NCI-H526 (cell line): ENCODE measurements around the gene DGKD.

ENCODE experiments used
- DNase-seq, 2 experiments: peaks; one replicate each; lab custom pipeline; 2025; lab: John Stamatoyannopoulos, UW

The DGKD gene

DNA sequence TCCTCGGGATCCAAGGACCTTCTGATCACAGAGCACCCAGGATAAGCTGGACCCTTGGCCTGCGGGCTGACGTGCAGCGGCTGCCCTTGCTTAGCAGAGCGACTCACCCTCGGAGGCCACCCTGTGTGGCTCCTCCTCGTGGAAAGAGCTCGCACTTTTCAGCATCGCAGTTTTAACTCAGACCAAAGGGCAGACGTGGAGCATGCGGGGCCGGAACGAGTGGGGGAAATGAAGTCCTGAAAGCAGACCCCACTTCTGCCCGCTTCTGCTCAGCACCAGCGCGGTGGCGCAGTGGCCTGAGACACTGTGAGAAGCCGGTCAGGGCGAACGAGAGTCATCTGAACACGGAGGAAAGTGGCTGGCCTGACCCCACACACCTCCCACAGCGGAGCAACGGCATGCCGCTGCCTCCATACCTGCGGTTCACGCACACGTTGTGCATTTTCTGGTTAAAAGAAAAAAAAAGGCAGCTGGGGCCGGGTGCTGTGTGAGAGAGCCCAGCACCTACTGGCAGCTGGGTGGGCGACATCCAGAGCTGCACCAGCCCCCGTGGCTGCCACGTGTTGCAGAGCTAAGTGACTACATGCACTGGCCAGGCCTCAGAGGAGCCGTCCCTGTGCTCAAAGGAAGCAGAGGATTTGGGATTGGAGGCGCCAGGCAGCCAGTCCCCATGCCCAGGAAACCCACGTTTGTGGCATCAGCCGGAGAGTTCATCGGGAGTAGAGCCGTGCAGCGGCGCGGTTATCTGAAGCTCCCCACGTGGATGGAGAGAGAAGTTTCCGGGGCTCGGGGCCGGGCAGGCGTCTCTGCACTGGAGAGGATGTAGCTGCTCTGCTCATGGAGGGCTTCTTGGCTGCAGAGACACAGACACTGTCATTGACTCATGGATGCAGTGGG is 122.6 kb downstream of the DGKD start:
- no peak for DNase-seq

DNA sequence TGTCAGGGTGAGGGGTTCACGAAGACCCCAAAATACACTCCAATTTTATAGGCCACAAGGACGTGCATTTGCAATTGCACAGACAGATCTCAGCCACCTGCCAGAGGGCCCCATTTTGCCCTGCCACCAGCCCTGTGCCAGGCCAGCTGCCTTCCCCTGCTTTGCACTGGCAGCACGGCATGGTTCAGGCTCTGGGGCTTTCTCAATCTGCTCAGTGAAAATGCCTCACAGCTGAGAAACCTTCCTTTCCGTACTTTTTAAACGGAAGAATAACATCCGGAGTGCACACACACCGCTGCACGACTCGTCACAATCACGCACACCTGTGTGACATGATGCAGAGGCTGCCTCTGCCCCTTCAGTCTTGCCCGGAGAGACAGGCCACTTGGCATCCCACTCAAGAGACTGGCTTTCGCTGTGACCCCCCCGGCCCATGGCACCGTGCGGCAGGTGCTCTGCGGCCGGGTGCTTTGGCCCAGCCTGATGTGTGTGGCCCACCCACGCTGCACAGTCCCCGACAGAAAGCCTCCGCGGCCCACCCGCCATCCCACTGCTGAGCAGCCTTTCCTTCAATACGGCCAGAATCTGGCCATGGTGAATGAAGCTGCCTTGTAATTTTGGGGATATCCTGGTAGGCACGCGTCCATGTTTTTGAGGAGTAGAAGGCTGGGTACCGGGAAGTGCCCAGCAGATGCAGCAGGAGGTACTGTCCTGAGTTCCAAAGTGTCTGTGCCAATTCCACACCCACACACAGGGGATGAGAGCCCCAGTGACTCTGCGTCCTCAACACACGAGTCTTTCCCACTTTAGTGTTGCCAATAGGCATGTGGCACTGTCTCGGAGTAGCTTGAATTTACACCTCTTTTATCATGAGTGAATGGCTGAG is 123.5 kb downstream of the DGKD start:
- no peak for DNase-seq

GRCh38 chr2:233479616-233480489 is 125.6 kb downstream of the DGKD start:
- DNase-seq, result no peak

- peak in 1 of 2 experiments; percentile 30 for DNase-seq
These were observed 126.4 kb downstream of the DGKD start for GRCh38 chr2:233480490-233481202.

- no peak for DNase-seq
These were observed 127.3 kb downstream of the DGKD start for GRCh38 chr2:233481368-233482142.

DNA sequence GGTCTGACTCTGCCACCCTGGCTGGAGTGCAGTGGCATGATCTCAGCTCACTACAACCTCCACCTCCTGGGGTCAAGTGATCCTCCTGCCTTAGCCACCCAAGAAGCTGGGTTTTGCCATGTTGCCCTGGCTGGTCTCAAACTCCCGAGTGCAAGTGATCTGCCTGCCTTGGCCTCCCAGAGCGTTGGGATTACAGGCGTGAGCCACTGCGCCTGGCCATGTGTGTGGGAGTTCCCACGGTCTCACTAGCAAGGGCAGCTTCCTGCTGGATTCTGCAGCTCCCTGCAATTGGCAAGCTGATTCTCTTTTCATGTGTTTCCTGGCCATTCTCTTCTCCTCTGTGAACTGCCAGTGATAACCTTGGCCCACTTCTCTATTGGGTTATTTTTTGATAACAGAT is 128.3 kb downstream of the DGKD start:
- no peak for DNase-seq

DNA sequence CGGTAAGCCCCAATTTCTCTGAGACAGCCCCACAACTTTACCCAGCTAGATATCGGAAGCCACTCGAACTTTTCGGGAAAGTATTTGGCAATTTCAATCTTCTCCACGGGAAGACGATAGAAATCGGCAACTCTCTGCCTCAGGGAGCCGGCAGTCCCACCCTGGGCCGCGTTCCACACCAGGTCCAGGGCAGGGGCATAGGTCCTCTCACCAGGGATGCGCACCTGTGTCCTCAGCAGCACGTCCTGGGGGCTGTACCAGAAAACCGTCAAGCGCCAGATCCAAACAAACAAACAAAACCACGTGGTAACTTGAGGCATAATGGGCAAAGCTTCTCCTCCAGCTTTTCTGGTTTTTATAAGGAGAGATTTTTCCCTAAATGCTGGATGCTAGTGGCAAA is 131.4 kb downstream of the DGKD start:
- DNase-seq, result no peak

DNA sequence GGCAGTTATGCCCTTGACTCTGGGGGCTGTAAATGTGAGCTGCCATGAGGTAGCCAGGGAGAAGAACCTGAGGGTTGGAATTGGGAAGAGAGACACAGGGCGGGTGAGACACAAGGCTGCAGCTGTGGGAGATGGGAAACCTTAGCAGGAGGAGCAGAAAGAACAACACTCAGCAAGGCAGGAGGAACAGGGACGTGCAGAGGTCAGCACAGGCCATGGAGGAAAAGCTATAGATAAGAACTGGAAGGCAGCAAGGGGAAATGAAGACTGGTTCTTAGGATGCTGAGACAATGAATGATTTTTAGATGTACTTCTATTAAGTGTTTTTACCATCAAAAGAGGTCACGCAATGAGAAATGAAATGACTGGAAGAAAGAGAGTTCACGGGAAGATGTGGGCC is 132.1 kb downstream of the DGKD start:
- DNase-seq, result no peak

GRCh38 chr2:233486778-233487552 is 132.7 kb downstream of the DGKD start:
- no peak for DNase-seq

- DNase-seq, result no peak
These were observed 133.6 kb downstream of the DGKD start for GRCh38 chr2:233487748-233488345.

- DNase-seq, result no peak
These were observed 134.8 kb downstream of the DGKD start for GRCh38 chr2:233489143-233489542.

- DNase-seq, result no peak
These were observed 135.4 kb downstream of the DGKD start for GRCh38 chr2:233489666-233490065.

DNA sequence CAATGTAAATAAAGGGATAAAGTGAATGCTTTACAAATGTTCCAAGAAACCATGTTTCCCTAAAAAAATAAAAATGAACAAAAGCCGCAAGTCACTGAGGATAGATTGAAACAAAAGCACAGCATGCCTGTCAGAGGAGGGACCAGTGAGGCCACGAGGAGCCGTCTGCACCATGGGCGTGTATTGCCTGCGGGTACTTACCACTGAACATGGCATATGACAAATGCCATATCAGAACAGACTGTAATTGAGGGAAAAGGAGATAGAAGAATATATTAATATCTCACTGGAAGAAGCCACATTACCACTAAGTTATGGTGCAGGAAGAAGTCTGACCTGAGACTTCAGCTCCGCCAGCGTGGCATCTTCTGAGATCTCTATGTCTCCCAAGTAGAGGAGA is 136.5 kb downstream of the DGKD start:
- DNase-seq, result no peak

DNA sequence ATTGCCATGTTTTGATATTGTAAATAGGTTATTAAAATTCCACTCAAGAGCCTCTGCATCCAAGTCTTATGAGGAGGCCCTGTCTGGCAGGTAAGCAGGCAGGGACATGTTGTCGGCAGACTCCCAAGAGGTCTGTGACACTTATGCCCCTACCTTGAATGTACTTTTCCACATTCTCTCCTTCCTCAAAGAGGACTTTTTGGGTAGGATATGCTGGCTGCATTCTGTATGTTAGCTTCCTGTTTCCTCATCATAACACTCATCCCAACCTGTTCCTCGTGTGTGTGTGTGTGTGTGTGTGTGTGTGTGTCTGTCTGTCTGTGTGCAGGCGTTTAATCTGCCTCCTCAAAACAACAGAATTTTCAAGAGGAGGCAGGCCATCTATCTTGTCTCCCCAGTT is 137.0 kb downstream of the DGKD start:
- DNase-seq, result no peak

DNA sequence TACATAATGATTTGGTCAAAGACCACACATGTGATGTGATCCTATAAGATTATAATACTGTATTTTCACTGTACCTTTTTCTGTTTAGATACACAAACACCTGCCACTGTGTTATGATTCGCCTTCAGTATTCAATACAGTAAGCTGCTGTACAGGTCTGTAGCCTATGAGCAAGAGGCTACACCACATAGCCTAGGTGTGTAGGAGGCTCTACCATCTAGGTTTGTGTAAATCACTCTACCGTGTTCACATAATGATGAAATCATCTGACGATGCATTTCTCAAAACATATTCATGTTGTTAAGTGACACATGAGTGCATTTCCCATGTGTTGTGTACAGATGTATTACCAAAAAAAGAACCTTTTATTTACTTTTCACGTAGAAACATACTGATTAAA is 137.8 kb downstream of the DGKD start:
- DNase-seq, result no peak

GRCh38 chr2:233492751-233493150 is 138.5 kb downstream of the DGKD start:
- DNase-seq, result no peak

GRCh38 chr2:233495503-233496496 is 141.5 kb downstream of the DGKD start:
- DNase-seq, result no peak

GRCh38 chr2:233497692-233498091 is 143.4 kb downstream of the DGKD start:
- DNase-seq, result no peak
